IMR-90 (cell line): ENCODE measurements around the gene MGLL. TPM values are rescaled to one million over a fixed set of nuclear protein-coding genes. Genes with fewer than 3 reads are reported as not detected.

Experiments used
- ATAC-seq: fragments of 200-7000 bp; cut with Tn5 transposase; 2 replicates; pipeline ENCODE4 v1.9.1; 2020; ENCODE audit warnings: low read depth, mild to moderate bottlenecking, moderate library complexity
- BruUV-seq: library from RNA; stranded (reverse); fragments of 400-500 nt; replicated peaks from 2 replicates; lab custom pipeline; 2021; lab: Mats Ljungman, UMichigan
- CTCF ChIA-PET: fragments of 300-600 bp; formaldehyde crosslinking; extraction: SDS; loops from one replicate; lab custom pipeline; 2021; ENCODE audit warnings: antibody characterized with exemption; lab: Yijun Ruan, JAX
- POLR2A ChIA-PET: fragments of 300-600 bp; sonication (Branson Sonifier 250); formaldehyde crosslinking; loops from one replicate; lab custom pipeline; 2022; ENCODE audit warnings: antibody characterized with exemption; ENCODE audit not compliant: unreplicated experiment; lab: Charles Lee
- DNase-seq: peaks from one replicate; pipeline ENCODE4 v3.0.0; 2013
- H2AFZ ChIP-seq: replicated peaks from 2 replicates; pipeline ENCODE3; 2013; ENCODE audit warnings: low read length, mild to moderate bottlenecking; ENCODE audit not compliant: poor library complexity
- H2AK5ac ChIP-seq: 2 replicates; pipeline ENCODE4 v1.6.1; 2013; ENCODE audit warnings: low read depth, low read length, inconsistent platforms
- H2AK9ac ChIP-seq: replicated peaks from 2 replicates; pipeline ENCODE3; 2013; ENCODE audit warnings: mild to moderate bottlenecking, low read depth, low read length, moderate library complexity; ENCODE audit not compliant: poor library complexity
- H2BK120ac ChIP-seq: 2 replicates; pipeline ENCODE4 v1.6.1; 2013; ENCODE audit warnings: low read depth, low read length, inconsistent platforms
- H2BK15ac ChIP-seq: 3 replicates; pipeline ENCODE4 v1.6.1; 2013; ENCODE audit warnings: low read depth, low read length, inconsistent platforms
- H2BK20ac ChIP-seq: 2 replicates; pipeline ENCODE4 v1.6.1; 2013; ENCODE audit warnings: low read depth, mild to moderate bottlenecking, inconsistent platforms, low read length, moderate library complexity
- H2BK5ac ChIP-seq: 2 replicates; pipeline ENCODE4 v1.6.1; 2013; ENCODE audit warnings: mild to moderate bottlenecking, low read depth, low read length, inconsistent platforms; ENCODE audit not compliant: poor library complexity, severe bottlenecking
- H3K14ac ChIP-seq: replicated peaks from 2 replicates; pipeline ENCODE4 v1.6.1; 2013; ENCODE audit warnings: low read depth, low read length, inconsistent platforms
- H3K18ac ChIP-seq: 2 replicates; pipeline ENCODE4 v1.6.1; 2013; ENCODE audit warnings: low read depth, low read length, control low read depth
- H3K23ac ChIP-seq: 2 replicates; pipeline ENCODE4 v1.6.1; 2013; ENCODE audit warnings: low read depth, low read length, inconsistent platforms
- H3K27ac ChIP-seq: 2 replicates; pipeline ENCODE4 v1.5.1; 2013; ENCODE audit warnings: mild to moderate bottlenecking, control low read depth, low read length; ENCODE audit not compliant: insufficient read depth
- H3K27me3 ChIP-seq: 2 replicates; pipeline ENCODE4 v1.6.1; 2013; ENCODE audit warnings: low read length; ENCODE audit not compliant: control insufficient read depth, insufficient read depth
- H3K36me3 ChIP-seq: 2 replicates; pipeline ENCODE4 v1.6.1; 2013; ENCODE audit warnings: low read length, mixed read lengths; ENCODE audit not compliant: control insufficient read depth, insufficient read depth
- H3K4ac ChIP-seq: 2 replicates; pipeline ENCODE4 v1.6.1; 2013; ENCODE audit warnings: low read depth, low read length, inconsistent platforms
- H3K4me1 ChIP-seq: 2 replicates; pipeline ENCODE4 v1.6.1; 2013; ENCODE audit warnings: low read length, mixed read lengths; ENCODE audit not compliant: control insufficient read depth, insufficient read depth
- H3K4me2 ChIP-seq: 2 replicates; pipeline ENCODE4 v1.6.1; 2013; ENCODE audit warnings: low read depth, mild to moderate bottlenecking, control low read depth, low read length, moderate library complexity
- H3K4me3 ChIP-seq: 2 replicates; pipeline ENCODE4 v1.5.1; 2013; ENCODE audit warnings: low read depth, mild to moderate bottlenecking, control low read depth, low read length, moderate library complexity; ENCODE audit not compliant: insufficient read depth
- H3K56ac ChIP-seq: 2 replicates; pipeline ENCODE4 v1.6.1; 2013; ENCODE audit warnings: low read length, inconsistent platforms; ENCODE audit not compliant: insufficient read depth; ENCODE audit errors: extremely low read depth
- H3K79me1 ChIP-seq, 2 experiments: 2 replicates each; pipeline ENCODE4 v1.6.1; 2013; ENCODE audit warnings: low read length in 2 of 2, inconsistent platforms in 1 of 2, low read depth in 1 of 2
- H3K9ac ChIP-seq: 2 replicates; pipeline ENCODE4 v1.6.1; 2013; ENCODE audit warnings: low read depth, low read length, control low read depth
- H3K9me1 ChIP-seq: 2 replicates; pipeline ENCODE4 v1.6.1; 2013; ENCODE audit warnings: low read length, inconsistent platforms; ENCODE audit not compliant: insufficient read depth
- H3K9me3 ChIP-seq: 2 replicates; pipeline ENCODE4 v1.6.1; 2013; ENCODE audit warnings: low read length; ENCODE audit not compliant: control insufficient read depth, insufficient read depth
- H4K20me1 ChIP-seq: 2 replicates; pipeline ENCODE4 v1.6.1; 2013; ENCODE audit warnings: low read length, inconsistent platforms; ENCODE audit not compliant: insufficient read depth
- H4K5ac ChIP-seq: 2 replicates; pipeline ENCODE4 v1.6.1; 2013; ENCODE audit warnings: mild to moderate bottlenecking, low read depth, low read length, control low read depth
- H4K8ac ChIP-seq, 2 experiments: 2 replicates each; pipeline ENCODE4 v1.6.1; 2013; ENCODE audit warnings: low read depth in 2 of 2, low read length in 2 of 2, control low read depth in 1 of 2, inconsistent platforms in 1 of 2
- H4K91ac ChIP-seq: 2 replicates; pipeline ENCODE4 v1.6.1; 2013; ENCODE audit warnings: low read depth, low read length, inconsistent platforms; ENCODE audit not compliant: insufficient read depth
- BHLHE40 ChIP-seq: fragments of 150-350 bp; IDR thresholded peaks from 2 replicates; pipeline ENCODE4 v1.6.1; 2016; ENCODE audit warnings: mild to moderate bottlenecking, low read depth, low read length
- CEBPB ChIP-seq: IDR thresholded peaks from 2 replicates; pipeline ENCODE4 v1.6.1; 2012; ENCODE audit warnings: low read depth, low read length, improper control_type of control experiment
- CHD1 ChIP-seq: IDR thresholded peaks from 2 replicates; pipeline ENCODE4 v1.6.1; 2012; ENCODE audit warnings: low read depth, low read length, improper control_type of control experiment
- FOS ChIP-seq: fragments of 150-350 bp; IDR thresholded peaks from 2 replicates; pipeline ENCODE4 v1.6.1; 2016; ENCODE audit warnings: low read depth, low read length
- MAFK ChIP-seq: IDR thresholded peaks from 2 replicates; pipeline ENCODE4 v1.6.1; 2012; ENCODE audit warnings: low read depth, low read length, improper control_type of control experiment
- MAZ ChIP-seq: IDR thresholded peaks from 2 replicates; pipeline ENCODE4 v1.6.1; 2012; ENCODE audit warnings: low read depth, mild to moderate bottlenecking, low read length, improper control_type of control experiment, moderate library complexity, borderline replicate concordance
- MXI1 ChIP-seq: IDR thresholded peaks from 2 replicates; pipeline ENCODE4 v1.6.1; 2012; ENCODE audit warnings: low read depth, mild to moderate bottlenecking, low read length, moderate library complexity, borderline replicate concordance
- NFE2L2 ChIP-seq: fragments of 150-350 bp; IDR thresholded peaks from 2 replicates; pipeline ENCODE4 v1.6.1; 2016; ENCODE audit warnings: low read depth, mild to moderate bottlenecking, low read length
- POLR2A ChIP-seq: IDR thresholded peaks from 2 replicates; pipeline ENCODE4 v1.6.1; 2012; ENCODE audit warnings: mild to moderate bottlenecking, low read depth, low read length
- RAD21 ChIP-seq: IDR thresholded peaks from 2 replicates; pipeline ENCODE4 v1.6.1; 2012; ENCODE audit warnings: low read length, improper control_type of control experiment
- RCOR1 ChIP-seq: IDR thresholded peaks from 2 replicates; pipeline ENCODE4 v1.6.1; 2012; ENCODE audit warnings: mild to moderate bottlenecking, low read length, improper control_type of control experiment; ENCODE audit not compliant: insufficient replicate concordance
- RFX5 ChIP-seq: IDR thresholded peaks from 2 replicates; pipeline ENCODE4 v1.8.0; 2012; ENCODE audit warnings: low read depth, mild to moderate bottlenecking, low read length, moderate library complexity
- SMC3 ChIP-seq: fragments of 150-350 bp; IDR thresholded peaks from 2 replicates; pipeline ENCODE4 v1.6.1; 2016; ENCODE audit warnings: low read depth, mild to moderate bottlenecking, antibody characterized with exemption, low read length, moderate library complexity
- USF2 ChIP-seq: fragments of 150-350 bp; IDR thresholded peaks from 2 replicates; pipeline ENCODE4 v1.6.1; 2017; ENCODE audit warnings: mild to moderate bottlenecking, antibody characterized with exemption, low read length, low read depth
- WGBS, 2 experiments: methylation state at CpG; one replicate each; pipeline versions ENCODE4 v1.1.5 to v1.1.7; 2013; ENCODE audit warnings: missing lambda C conversion rate in 2 of 2; ENCODE audit not compliant: insufficient read length in 1 of 2; ENCODE audit errors: extremely low coverage in 2 of 2; 5-methylcytosine and 5-hydroxymethylcytosine counted together
- dilution Hi-C: fragments of 300-500 bp; cut with HindIII; formaldehyde crosslinking; loops from one replicate; pipeline ENCODE4 v1.14.3; 2018; ENCODE audit warnings: low sequenced_read_pairs; ENCODE audit not compliant: unreplicated experiment
- in situ Hi-C: fragments of 300-500 bp; cut with MboI; formaldehyde crosslinking; loops from 3 replicates; pipeline ENCODE4 v1.14.3; 2019; ENCODE audit warnings: low sequenced_read_pairs, inconsistent platforms, mixed read lengths
- intact Hi-C: fragments of 100-400 bp; cut with micrococcal nuclease; formaldehyde crosslinking; loops from 2 replicates; pipeline ENCODE4 v1.10.0; 2022
- polyA plus RNA-seq, 3 experiments: library from polyadenylated mRNA; depleted of rRNA; stranded (reverse); fragments of >200 nt; gene quantifications; 2 replicates each; pipeline ENCODE4 v1.2.3, GENCODE V29; 2012; ENCODE audit warnings: low replicate concordance in 1 of 3
- total RNA-seq: library from RNA; depleted of rRNA; stranded (reverse); fragments of >200 nt; gene quantifications from 2 replicates; pipeline ENCODE4 v1.2.3, GENCODE V29; 2012
- TF ChIP-seq, protein P1 (sequence below): conservative IDR thresholded peaks from 2 replicates; pipeline ENCODE4 v1.5.1; 2012; ENCODE audit warnings: mild to moderate bottlenecking, low read depth, low read length, improper control_type of control experiment
- TF ChIP-seq, protein P2 (sequence below): fragments of 150-350 bp; IDR thresholded peaks from 2 replicates; pipeline ENCODE4 v1.6.1; 2016; ENCODE audit warnings: low read depth, mild to moderate bottlenecking, low read length, moderate library complexity, borderline replicate concordance

The MGLL gene
- total and polyA plus RNA-seq, 2 of the 4 experiments (the other 2 are of a cell fraction) = 23.7 to 60.6 TPM

- Histone ChIP-seq H3K4me2 (no peak overlapping the region), H3K23ac (no peak overlapping the region), H4K8ac (no peak overlapping the region), H3K18ac (no peak overlapping the region), H2BK5ac (no peak overlapping the region), H4K5ac (no peak overlapping the region), H3K79me1 (peaks cover 0 to 41% of the 10 kb centered on the region in 2 experiments; a peak in 2 of 4 replicates), H3K27ac (no peak overlapping the region), H2AK5ac (peak overlapping the region; percentile 63; the same call in 1 of the 2 replicates), H3K4ac (no peak overlapping the region), H3K14ac (no peak overlapping the region), H2AFZ (no peak overlapping the region), H2BK20ac (no peak overlapping the region), H3K9ac (no peak overlapping the region), H3K56ac (no peak overlapping the region), H3K27me3 (no peaks in the 10 kb centered on the region), H2BK15ac (no peak overlapping the region), H3K4me3 (no peak overlapping the region), H3K9me1 (peaks cover 34% of the 10 kb centered on the region), H4K20me1 (no peaks in the 10 kb centered on the region), H2BK120ac (no peak overlapping the region), H2AK9ac (no peak overlapping the region), H3K36me3 (peaks cover 12% of the 10 kb centered on the region; the same call in 1 of the 2 replicates), H4K91ac (no peak overlapping the region), H3K4me1 (peaks cover 38% of the 10 kb centered on the region), H3K9me3 (no peaks in the 10 kb centered on the region)
- CTCF ChIA-PET = no interaction called here
- dilution Hi-C loops (no loop called here), intact Hi-C loops (no loop called here), in situ Hi-C loops (no loop called here)
- TF ChIP-seq RAD21 = no peak
- no peak for TF ChIP-seq USF2
- no peak for TF ChIP-seq BHLHE40
- TF ChIP-seq, protein P1, sequence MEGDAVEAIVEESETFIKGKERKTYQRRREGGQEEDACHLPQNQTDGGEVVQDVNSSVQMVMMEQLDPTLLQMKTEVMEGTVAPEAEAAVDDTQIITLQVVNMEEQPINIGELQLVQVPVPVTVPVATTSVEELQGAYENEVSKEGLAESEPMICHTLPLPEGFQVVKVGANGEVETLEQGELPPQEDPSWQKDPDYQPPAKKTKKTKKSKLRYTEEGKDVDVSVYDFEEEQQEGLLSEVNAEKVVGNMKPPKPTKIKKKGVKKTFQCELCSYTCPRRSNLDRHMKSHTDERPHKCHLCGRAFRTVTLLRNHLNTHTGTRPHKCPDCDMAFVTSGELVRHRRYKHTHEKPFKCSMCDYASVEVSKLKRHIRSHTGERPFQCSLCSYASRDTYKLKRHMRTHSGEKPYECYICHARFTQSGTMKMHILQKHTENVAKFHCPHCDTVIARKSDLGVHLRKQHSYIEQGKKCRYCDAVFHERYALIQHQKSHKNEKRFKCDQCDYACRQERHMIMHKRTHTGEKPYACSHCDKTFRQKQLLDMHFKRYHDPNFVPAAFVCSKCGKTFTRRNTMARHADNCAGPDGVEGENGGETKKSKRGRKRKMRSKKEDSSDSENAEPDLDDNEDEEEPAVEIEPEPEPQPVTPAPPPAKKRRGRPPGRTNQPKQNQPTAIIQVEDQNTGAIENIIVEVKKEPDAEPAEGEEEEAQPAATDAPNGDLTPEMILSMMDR = no peak
- TF ChIP-seq, protein P2, sequence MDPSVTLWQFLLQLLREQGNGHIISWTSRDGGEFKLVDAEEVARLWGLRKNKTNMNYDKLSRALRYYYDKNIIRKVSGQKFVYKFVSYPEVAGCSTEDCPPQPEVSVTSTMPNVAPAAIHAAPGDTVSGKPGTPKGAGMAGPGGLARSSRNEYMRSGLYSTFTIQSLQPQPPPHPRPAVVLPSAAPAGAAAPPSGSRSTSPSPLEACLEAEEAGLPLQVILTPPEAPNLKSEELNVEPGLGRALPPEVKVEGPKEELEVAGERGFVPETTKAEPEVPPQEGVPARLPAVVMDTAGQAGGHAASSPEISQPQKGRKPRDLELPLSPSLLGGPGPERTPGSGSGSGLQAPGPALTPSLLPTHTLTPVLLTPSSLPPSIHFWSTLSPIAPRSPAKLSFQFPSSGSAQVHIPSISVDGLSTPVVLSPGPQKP = no peak
- no peak for TF ChIP-seq RFX5
- no peak for TF ChIP-seq MXI1
- TF ChIP-seq SMC3 = no peak
- no peak for TF ChIP-seq POLR2A
- TF ChIP-seq MAFK = no peak
- no peak for TF ChIP-seq NFE2L2
- TF ChIP-seq CHD1 = no peak
- TF ChIP-seq FOS = no peak
- TF ChIP-seq CEBPB = no peak
- no peak for TF ChIP-seq MAZ
- no peak for TF ChIP-seq RCOR1
- POLR2A ChIA-PET = no interaction called here
- 88% methylated on average over 6 of the region's 7 CpGs; no CpG with 5 or more reads in 1 of the 2 experiments for WGBS, 2 experiments
- BruUV-seq = no TSS peak
- DNase-seq (no peak), ATAC-seq (no peak)
These were observed 128.9 kb downstream of the MGLL start for GRCh38 chr3:127693336-127693843.
